GM12891 (cell line): ENCODE results near the gene PRDM13.
"Not testable (repeated sequence)": the region's sequence is repeated elsewhere in the genome, so short reads cannot be mapped to it uniquely, and the experiment has no call there.

Experiments
- DNase-seq: peaks from one replicate; pipeline ENCODE4 v3.0.0; 2011; ENCODE audit warnings: low spot score; ENCODE audit not compliant: insufficient read length
- FAIRE-seq: peaks from 2 replicates; lab custom pipeline; 2011; peaks lifted over from hg19 to GRCh38; lab: Jason Lieb, UNC
- PAX5 ChIP-seq: IDR thresholded peaks from 2 replicates; pipeline ENCODE4 v1.6.1; 2011; ENCODE audit warnings: low read length, moderate library complexity, mild to moderate bottlenecking; ENCODE audit not compliant: insufficient read depth, severe bottlenecking
- POLR2A ChIP-seq: IDR thresholded peaks from 2 replicates; pipeline ENCODE4 v1.6.1; 2011; ENCODE audit warnings: low read depth, low read length, control low read depth
- POLR2AphosphoS5 ChIP-seq: IDR thresholded peaks from 2 replicates; pipeline ENCODE4 v1.6.1; 2011; ENCODE audit warnings: low read depth, low read length, control low read depth
- POU2F2 ChIP-seq: IDR thresholded peaks from 2 replicates; pipeline ENCODE4 v1.6.1; 2011; ENCODE audit warnings: low read depth, mild to moderate bottlenecking, control low read depth, low read length, moderate library complexity
- SPI1 ChIP-seq: IDR thresholded peaks from 2 replicates; pipeline ENCODE4 v1.6.1; 2011; ENCODE audit warnings: low read depth, low read length, control low read depth
- TAF1 ChIP-seq: IDR thresholded peaks from 2 replicates; pipeline ENCODE4 v1.6.1; 2011; ENCODE audit warnings: low read depth, low read length, control low read depth

The PRDM13 gene

GRCh38 chr6:99609905-99610489, 3.4 kb downstream of the PRDM13 start:
- DNase-seq (no peak), FAIRE-seq (no peak)
- TF ChIP-seq SPI1 (no peak), POLR2A (no peak), PAX5 (no peak), POLR2AphosphoS5 (no peak), POU2F2 (no peak), TAF1 (no peak)

- TF ChIP-seq TAF1, result no peak
- no peak for TF ChIP-seq SPI1
- TF ChIP-seq POU2F2, result no peak
- TF ChIP-seq PAX5, result no peak
- TF ChIP-seq POLR2A, result no peak
- peak; percentile 47 for FAIRE-seq
- DNase-seq, result no peak
Measured at GRCh38 chr6:99611148-99611547, 4.5 kb downstream of the PRDM13 start.

- FAIRE-seq (no peak), DNase-seq (no peak)
- TF ChIP-seq SPI1, result no peak
- no peak for TF ChIP-seq PAX5
- TF ChIP-seq TAF1, result no peak
- TF ChIP-seq POU2F2, result no peak
- TF ChIP-seq POLR2AphosphoS5, result no peak
- TF ChIP-seq POLR2A, result no peak
Measured at GRCh38 chr6:99612551-99613408, 6.1 kb downstream of the PRDM13 start.

- peak; percentile 60 for DNase-seq
- no peak for TF ChIP-seq POLR2A
- no peak for TF ChIP-seq PAX5
- no peak for TF ChIP-seq POLR2AphosphoS5
- TF ChIP-seq TAF1, result no peak
- TF ChIP-seq POU2F2, result no peak
- TF ChIP-seq SPI1, result no peak
- FAIRE-seq, result peak; percentile 84
Measured at GRCh38 chr6:99613409-99613704, 6.7 kb downstream of the PRDM13 start.

- FAIRE-seq (peak; percentile 80), DNase-seq (peak; percentile 47)
- TF ChIP-seq POLR2A (no peak), TAF1 (no peak), PAX5 (no peak)
Measured at GRCh38 chr6:99613705-99614429, 7.2 kb downstream of the PRDM13 start.

GRCh38 chr6:99614430-99615186, 8.0 kb downstream of the PRDM13 start:
- no peak for TF ChIP-seq POLR2AphosphoS5
- DNase-seq, result no peak

GRCh38 chr6:99617131-99617530, 10.5 kb downstream of the PRDM13 start:
- DNase-seq (no peak), FAIRE-seq (no peak)
- TF ChIP-seq POLR2AphosphoS5 (no peak), POU2F2 (no peak), TAF1 (no peak), SPI1 (no peak), POLR2A (no peak), PAX5 (no peak)

More at GRCh38 chr6:99614430-99615186, 8.0 kb downstream of the PRDM13 start:
- FAIRE-seq, result no peak

GRCh38 chr6:99618649-99619408, 12.2 kb downstream of the PRDM13 start:
- no peak for TF ChIP-seq TAF1
- TF ChIP-seq SPI1, result no peak
- TF ChIP-seq PAX5, result no peak
- TF ChIP-seq POLR2A, result no peak
- TF ChIP-seq POLR2AphosphoS5, result no peak
- no peak for TF ChIP-seq POU2F2
- FAIRE-seq, result no peak

GRCh38 chr6:99619409-99619762, 12.8 kb downstream of the PRDM13 start:
- no peak for TF ChIP-seq SPI1
- TF ChIP-seq PAX5, result no peak
- no peak for TF ChIP-seq TAF1
- no peak for TF ChIP-seq POU2F2
- TF ChIP-seq POLR2AphosphoS5, result no peak
- TF ChIP-seq POLR2A, result no peak
- DNase-seq, result no peak
- FAIRE-seq, result no peak

More at GRCh38 chr6:99618649-99619408, 12.2 kb downstream of the PRDM13 start:
- no peak for DNase-seq

- not testable (repeated sequence) for DNase-seq
Measured at GRCh38 chr6:99622044-99622443, 15.4 kb downstream of the PRDM13 start.

More at GRCh38 chr6:99622044-99622443, 15.4 kb downstream of the PRDM13 start:
- not testable (repeated sequence) for FAIRE-seq
